Measurements from ENCODE around the gene TTC9B. TPM values are rescaled to one million over a fixed set of nuclear protein-coding genes. Genes with fewer than 3 reads are reported as not detected.
A peak's percentile ranks its signal among the peaks of the same experiment; 100 is the strongest.

TTC9B gene
- total RNA-seq, 1 experiment from 2014 or later = not detected

GRCh38 chr19:40254714-40255418 lies 36.7 kb upstream of the TTC9B start:
- H3K36me3 ChIP-seq (replicated peaks; ENCODE audit: control insufficient read depth, insufficient read depth, low read length) = peaks cover 19% of the 10 kb centered on the region
- no peak for DNase-seq
- H3K27me3 ChIP-seq (ENCODE audit: control insufficient read depth, insufficient read depth, low read length) = no peaks in the 10 kb centered on the region
- no peak overlapping the region for H3K4me3 ChIP-seq (ENCODE audit: insufficient read depth, low read depth, low read length)

- Histone ChIP-seq H3K27me3 (ENCODE audit: control insufficient read depth, insufficient read depth, low read length) (no peaks in the 10 kb centered on the region), H3K36me3 (replicated peaks; ENCODE audit: control insufficient read depth, insufficient read depth, low read length) (peaks cover 21% of the 10 kb centered on the region), H3K4me3 (ENCODE audit: insufficient read depth, low read depth, low read length) (no peak overlapping the region)
- DNase-seq = no peak
These were observed 35.5 kb upstream of the TTC9B start for GRCh38 chr19:40253611-40254092.

GRCh38 chr19:40252395-40252794 lies 34.2 kb upstream of the TTC9B start:
- Histone ChIP-seq H3K4me3 (ENCODE audit: insufficient read depth, low read depth, low read length) (no peak overlapping the region), H3K36me3 (replicated peaks; ENCODE audit: control insufficient read depth, insufficient read depth, low read length) (peaks cover 21% of the 10 kb centered on the region), H3K27me3 (ENCODE audit: control insufficient read depth, insufficient read depth, low read length) (no peaks in the 10 kb centered on the region)
- peak; percentile 84 for DNase-seq

GRCh38 chr19:40251991-40252390 lies 33.8 kb upstream of the TTC9B start:
- Histone ChIP-seq H3K36me3 (replicated peaks; ENCODE audit: control insufficient read depth, insufficient read depth, low read length) (peaks cover 21% of the 10 kb centered on the region), H3K27me3 (ENCODE audit: control insufficient read depth, insufficient read depth, low read length) (no peaks in the 10 kb centered on the region), H3K4me3 (ENCODE audit: insufficient read depth, low read depth, low read length) (no peak overlapping the region)
- DNase-seq = no peak

GRCh38 chr19:40251244-40251643 lies 33.1 kb upstream of the TTC9B start:
- H3K36me3 ChIP-seq (replicated peaks; ENCODE audit: control insufficient read depth, insufficient read depth, low read length) = peaks cover 14% of the 10 kb centered on the region
- no peaks in the 10 kb centered on the region for H3K27me3 ChIP-seq (ENCODE audit: control insufficient read depth, insufficient read depth, low read length)
- no peak for DNase-seq
- H3K4me3 ChIP-seq (ENCODE audit: insufficient read depth, low read depth, low read length) = no peak overlapping the region

GRCh38 chr19:40249781-40250180 lies 31.6 kb upstream of the TTC9B start:
- DNase-seq = no peak
- Histone ChIP-seq H3K4me3 (ENCODE audit: insufficient read depth, low read depth, low read length) (no peak overlapping the region), H3K36me3 (replicated peaks; ENCODE audit: control insufficient read depth, insufficient read depth, low read length) (peaks cover 3% of the 10 kb centered on the region; the same call in 1 of the 2 replicates), H3K27me3 (ENCODE audit: control insufficient read depth, insufficient read depth, low read length) (no peaks in the 10 kb centered on the region)

- H3K4me3 ChIP-seq (ENCODE audit: insufficient read depth, low read depth, low read length) = no peak overlapping the region
- H3K36me3 ChIP-seq (replicated peaks; ENCODE audit: control insufficient read depth, insufficient read depth, low read length) = peaks cover 2% of the 10 kb centered on the region; the same call in 1 of the 2 replicates
- no peak for DNase-seq
- no peaks in the 10 kb centered on the region for H3K27me3 ChIP-seq (ENCODE audit: control insufficient read depth, insufficient read depth, low read length)
These were observed 31.0 kb upstream of the TTC9B start for GRCh38 chr19:40249201-40249600.

GRCh38 chr19:40247735-40248262 lies 29.6 kb upstream of the TTC9B start:
- no peaks in the 10 kb centered on the region for H3K27me3 ChIP-seq (ENCODE audit: control insufficient read depth, insufficient read depth, low read length)
- DNase-seq = no peak
- H3K4me3 ChIP-seq (ENCODE audit: insufficient read depth, low read depth, low read length) = no peak overlapping the region
- peaks cover 2% of the 10 kb centered on the region; the same call in 1 of the 2 replicates for H3K36me3 ChIP-seq (replicated peaks; ENCODE audit: control insufficient read depth, insufficient read depth, low read length)

GRCh38 chr19:40247178-40247577 lies 29.0 kb upstream of the TTC9B start:
- H3K27me3 ChIP-seq (ENCODE audit: control insufficient read depth, insufficient read depth, low read length) = no peaks in the 10 kb centered on the region
- DNase-seq = no peak
- H3K4me3 ChIP-seq (ENCODE audit: insufficient read depth, low read depth, low read length) = no peak overlapping the region
- peaks cover 2% of the 10 kb centered on the region; the same call in 1 of the 2 replicates for H3K36me3 ChIP-seq (replicated peaks; ENCODE audit: control insufficient read depth, insufficient read depth, low read length)

- no peak for DNase-seq
- H3K27me3 ChIP-seq (ENCODE audit: control insufficient read depth, insufficient read depth, low read length) = no peaks in the 10 kb centered on the region
- no peak overlapping the region for H3K4me3 ChIP-seq (ENCODE audit: insufficient read depth, low read depth, low read length)
- peaks cover 2% of the 10 kb centered on the region; the same call in 1 of the 2 replicates for H3K36me3 ChIP-seq (replicated peaks; ENCODE audit: control insufficient read depth, insufficient read depth, low read length)
These were observed 28.3 kb upstream of the TTC9B start for GRCh38 chr19:40246292-40247073.

- no peak for DNase-seq
- Histone ChIP-seq H3K4me3 (ENCODE audit: insufficient read depth, low read depth, low read length) (no peak overlapping the region), H3K27me3 (ENCODE audit: control insufficient read depth, insufficient read depth, low read length) (no peaks in the 10 kb centered on the region), H3K36me3 (replicated peaks; ENCODE audit: control insufficient read depth, insufficient read depth, low read length) (peaks cover 2% of the 10 kb centered on the region; the same call in 1 of the 2 replicates)
These were observed 27.4 kb upstream of the TTC9B start for GRCh38 chr19:40245506-40246128.

GRCh38 chr19:40244579-40245317 lies 26.6 kb upstream of the TTC9B start:
- Histone ChIP-seq H3K4me3 (ENCODE audit: insufficient read depth, low read depth, low read length) (no peak overlapping the region), H3K27me3 (ENCODE audit: control insufficient read depth, insufficient read depth, low read length) (no peaks in the 10 kb centered on the region), H3K36me3 (replicated peaks; ENCODE audit: control insufficient read depth, insufficient read depth, low read length) (peaks cover 6% of the 10 kb centered on the region)
- DNase-seq = no peak

- no peak for DNase-seq
- H3K27me3 ChIP-seq (ENCODE audit: control insufficient read depth, insufficient read depth, low read length) = no peaks in the 10 kb centered on the region
- H3K4me3 ChIP-seq (ENCODE audit: insufficient read depth, low read depth, low read length) = no peak overlapping the region
- H3K36me3 ChIP-seq (replicated peaks; ENCODE audit: control insufficient read depth, insufficient read depth, low read length) = peaks cover 9% of the 10 kb centered on the region
These were observed 25.0 kb upstream of the TTC9B start for GRCh38 chr19:40243181-40243580.

- Histone ChIP-seq H3K4me3 (ENCODE audit: insufficient read depth, low read depth, low read length) (no peak overlapping the region), H3K36me3 (replicated peaks; ENCODE audit: control insufficient read depth, insufficient read depth, low read length) (peaks cover 9% of the 10 kb centered on the region), H3K27me3 (ENCODE audit: control insufficient read depth, insufficient read depth, low read length) (no peaks in the 10 kb centered on the region)
- no peak for DNase-seq
These were observed 24.3 kb upstream of the TTC9B start for GRCh38 chr19:40242480-40242879.
